ENCODE results near the gene IQSEC1. TPM values are rescaled to one million over a fixed set of nuclear protein-coding genes. Genes with fewer than 3 reads are reported as not detected.

The IQSEC1 gene
- total RNA-seq, 3 donors from 2014 or later, result 26.9 to 45.4 (median 26.9) TPM

- no peak for DNase-seq (ENCODE audit: low spot score in 2 of 2)
- H3K36me3 ChIP-seq, result no peaks in the 10 kb centered on the region
- no peak for TF ChIP-seq CTCF (IDR thresholded peaks at IDR 0.05)
- TF ChIP-seq POLR2A (IDR thresholded peaks at IDR 0.05), result no peak
- no peak for TF ChIP-seq POLR2AphosphoS5 (IDR thresholded peaks at IDR 0.05)
- no peak overlapping the region for H3K4me3 ChIP-seq
- intact Hi-C loops (cut with DNase I; ENCODE audit: low total_unique reads), result no loop called here
- H3K4me1 ChIP-seq, result no peaks in the 10 kb centered on the region
- H3K27me3 ChIP-seq, result no peaks in the 10 kb centered on the region
- H3K27ac ChIP-seq, result no peak overlapping the region
- H3K9me3 ChIP-seq, result no peaks in the 10 kb centered on the region
Observed at GRCh38 chr3:13031621-13032020, 41.6 kb downstream of the IQSEC1 start.

- H3K4me3 ChIP-seq, result no peak overlapping the region
- H3K9me3 ChIP-seq, result no peaks in the 10 kb centered on the region
- no peak overlapping the region for H3K27ac ChIP-seq
- no peak for DNase-seq (ENCODE audit: low spot score in 2 of 2)
- no peaks in the 10 kb centered on the region for H3K27me3 ChIP-seq
- TF ChIP-seq POLR2A (IDR thresholded peaks at IDR 0.05) (no peak), POLR2AphosphoS5 (IDR thresholded peaks at IDR 0.05) (no peak), CTCF (IDR thresholded peaks at IDR 0.05) (no peak)
- no peaks in the 10 kb centered on the region for H3K36me3 ChIP-seq
- intact Hi-C loops (cut with DNase I; ENCODE audit: low total_unique reads), result no loop called here
- no peaks in the 10 kb centered on the region for H3K4me1 ChIP-seq
Observed at GRCh38 chr3:13030684-13031083, 42.5 kb downstream of the IQSEC1 start.

GRCh38 chr3:13028010-13028821 is 45.0 kb downstream of the IQSEC1 start:
- intact Hi-C loops (cut with DNase I; ENCODE audit: low total_unique reads), result no loop called here
- no peaks in the 10 kb centered on the region for H3K4me1 ChIP-seq

GRCh38 chr3:13027154-13027553 is 46.1 kb downstream of the IQSEC1 start:
- TF ChIP-seq CTCF (IDR thresholded peaks at IDR 0.05), result no peak
- no peak for TF ChIP-seq POLR2AphosphoS5 (IDR thresholded peaks at IDR 0.05)
- TF ChIP-seq POLR2A (IDR thresholded peaks at IDR 0.05), result no peak
- Histone ChIP-seq H3K4me1 (peaks cover 3 to 7% of the 10 kb centered on the region in 2 donors), H3K4me3 (no peak overlapping the region), H3K27ac (no peak overlapping the region), H3K36me3 (no peaks in the 10 kb centered on the region), H3K9me3 (no peaks in the 10 kb centered on the region), H3K27me3 (no peaks in the 10 kb centered on the region)
- DNase-seq (ENCODE audit: low spot score in 2 of 2), result no peak
- intact Hi-C loops (cut with DNase I; ENCODE audit: low total_unique reads), result no loop called here

More at GRCh38 chr3:13028010-13028821, 45.0 kb downstream of the IQSEC1 start:
- H3K36me3 ChIP-seq, result no peaks in the 10 kb centered on the region
- H3K27me3 ChIP-seq, result no peaks in the 10 kb centered on the region
- H3K4me3 ChIP-seq, result no peak overlapping the region
- no peak for DNase-seq (ENCODE audit: low spot score in 2 of 2)
- no peaks in the 10 kb centered on the region for H3K9me3 ChIP-seq
- no peak overlapping the region for H3K27ac ChIP-seq
- TF ChIP-seq CTCF (IDR thresholded peaks at IDR 0.05) (no peak), POLR2A (IDR thresholded peaks at IDR 0.05) (no peak), POLR2AphosphoS5 (IDR thresholded peaks at IDR 0.05) (no peak)

GRCh38 chr3:13026534-13026933 is 46.7 kb downstream of the IQSEC1 start:
- DNase-seq (ENCODE audit: low spot score in 2 of 2), result no peak
- Histone ChIP-seq H3K36me3 (no peaks in the 10 kb centered on the region), H3K4me3 (no peak overlapping the region), H3K9me3 (no peaks in the 10 kb centered on the region), H3K4me1 (peaks cover 8 to 13% of the 10 kb centered on the region in 2 donors), H3K27me3 (no peaks in the 10 kb centered on the region), H3K27ac (no peak overlapping the region)
- no peak for TF ChIP-seq CTCF (IDR thresholded peaks at IDR 0.05)
- no peak for TF ChIP-seq POLR2AphosphoS5 (IDR thresholded peaks at IDR 0.05)
- no peak for TF ChIP-seq POLR2A (IDR thresholded peaks at IDR 0.05)
- intact Hi-C loops (cut with DNase I; ENCODE audit: low total_unique reads), result no loop called here

Data from breast epithelium (tissue), 4 donors.